Kidney epithelial cell (primary cell): Measurements from ENCODE around the gene PDE6A. TPM values are rescaled to one million over a fixed set of nuclear protein-coding genes. Genes with fewer than 3 reads are reported as not detected.

Experiments
- DNase-seq: peaks from one replicate; pipeline ENCODE4 v3.0.0-alpha.2; 2010; ENCODE audit warnings: low read depth
- H3K27me3 ChIP-seq: 2 replicates; pipeline ENCODE4 v1.6.0; 2011; ENCODE audit warnings: low read length; ENCODE audit not compliant: control insufficient read depth, insufficient read depth
- H3K36me3 ChIP-seq: 2 replicates; pipeline ENCODE4 v1.5.1; 2011; ENCODE audit warnings: low read length; ENCODE audit not compliant: control insufficient read depth, insufficient read depth
- H3K4me3 ChIP-seq: 2 replicates; pipeline ENCODE4 v1.5.1; 2011; ENCODE audit warnings: low read depth, mild to moderate bottlenecking, control low read depth, low read length
- total RNA-seq: library from RNA; depleted of rRNA; stranded (reverse); fragments of >200 nt; gene quantifications from 2 replicates; pipeline ENCODE4 v1.2.3, GENCODE V29; 2015
- TF ChIP-seq, protein P1 (sequence below): IDR thresholded peaks from 2 replicates; pipeline ENCODE4 v1.5.1; 2011; ENCODE audit warnings: mild to moderate bottlenecking, moderate library complexity, low read length, control low read depth, inconsistent platforms; ENCODE audit not compliant: insufficient read depth, poor library complexity, severe bottlenecking

The PDE6A gene
- total RNA-seq, 1 donor from 2014 or later = not detected

DNA sequence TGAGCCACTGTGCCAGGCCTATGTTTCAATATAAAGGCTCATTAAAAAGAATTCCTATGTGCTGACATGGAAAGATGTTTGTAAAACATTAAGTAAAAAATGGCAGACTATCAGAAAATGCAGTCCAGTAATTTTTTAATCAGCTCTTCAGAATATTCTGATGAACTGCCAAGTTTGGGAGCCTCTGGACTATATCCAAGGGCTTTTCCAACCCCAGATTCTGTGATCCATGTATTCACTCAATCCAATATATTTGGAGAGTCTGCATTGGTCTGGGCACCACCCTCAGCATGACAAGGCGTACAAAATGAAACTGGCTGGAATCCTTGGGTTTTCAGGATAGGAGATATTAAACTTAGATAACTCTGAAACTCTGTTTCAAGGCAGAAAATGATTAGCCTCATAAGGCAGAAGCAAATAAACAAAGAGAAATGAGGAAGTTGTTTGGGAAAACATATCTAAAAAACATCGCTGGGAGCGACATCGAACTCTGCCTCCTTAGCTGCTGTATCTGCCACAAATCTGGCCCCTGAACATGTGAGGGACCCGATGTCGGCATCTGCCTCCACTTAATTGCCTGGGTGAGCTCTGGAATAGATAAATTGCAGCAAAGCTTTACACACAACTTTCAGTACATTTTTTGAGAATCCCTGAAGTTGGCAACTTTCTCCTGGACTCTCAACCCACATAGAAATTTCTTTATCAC is 14.4 kb downstream of the PDE6A start:
- Histone ChIP-seq H3K27me3 (no peaks in the 10 kb centered on the region), H3K4me3 (no peak overlapping the region), H3K36me3 (no peaks in the 10 kb centered on the region)
- no peak for DNase-seq
- TF ChIP-seq, protein P1, sequence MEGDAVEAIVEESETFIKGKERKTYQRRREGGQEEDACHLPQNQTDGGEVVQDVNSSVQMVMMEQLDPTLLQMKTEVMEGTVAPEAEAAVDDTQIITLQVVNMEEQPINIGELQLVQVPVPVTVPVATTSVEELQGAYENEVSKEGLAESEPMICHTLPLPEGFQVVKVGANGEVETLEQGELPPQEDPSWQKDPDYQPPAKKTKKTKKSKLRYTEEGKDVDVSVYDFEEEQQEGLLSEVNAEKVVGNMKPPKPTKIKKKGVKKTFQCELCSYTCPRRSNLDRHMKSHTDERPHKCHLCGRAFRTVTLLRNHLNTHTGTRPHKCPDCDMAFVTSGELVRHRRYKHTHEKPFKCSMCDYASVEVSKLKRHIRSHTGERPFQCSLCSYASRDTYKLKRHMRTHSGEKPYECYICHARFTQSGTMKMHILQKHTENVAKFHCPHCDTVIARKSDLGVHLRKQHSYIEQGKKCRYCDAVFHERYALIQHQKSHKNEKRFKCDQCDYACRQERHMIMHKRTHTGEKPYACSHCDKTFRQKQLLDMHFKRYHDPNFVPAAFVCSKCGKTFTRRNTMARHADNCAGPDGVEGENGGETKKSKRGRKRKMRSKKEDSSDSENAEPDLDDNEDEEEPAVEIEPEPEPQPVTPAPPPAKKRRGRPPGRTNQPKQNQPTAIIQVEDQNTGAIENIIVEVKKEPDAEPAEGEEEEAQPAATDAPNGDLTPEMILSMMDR = no peak

DNA sequence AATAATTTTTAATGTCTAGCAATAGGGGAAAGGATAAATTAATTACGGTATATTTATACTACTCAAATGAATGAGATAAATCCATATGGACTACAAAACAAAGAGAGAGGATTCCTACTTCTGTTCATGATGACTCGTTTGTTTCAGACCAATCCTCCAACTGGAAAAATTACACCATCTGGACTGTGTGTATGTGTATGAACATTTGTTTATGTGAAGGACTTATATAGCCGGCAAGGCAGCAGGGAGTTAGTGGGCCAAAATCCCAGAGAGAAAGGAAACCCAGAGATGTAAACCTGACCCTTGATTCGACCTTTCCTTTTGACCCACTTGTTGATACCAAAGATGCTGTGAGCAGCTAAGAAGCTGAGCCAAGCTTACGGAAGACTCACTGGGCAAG is 20.1 kb downstream of the PDE6A start:
- no peak overlapping the region for H3K4me3 ChIP-seq
- TF ChIP-seq, protein P1 = no peak
- no peaks in the 10 kb centered on the region for H3K36me3 ChIP-seq
- no peaks in the 10 kb centered on the region for H3K27me3 ChIP-seq
- no peak for DNase-seq

DNA sequence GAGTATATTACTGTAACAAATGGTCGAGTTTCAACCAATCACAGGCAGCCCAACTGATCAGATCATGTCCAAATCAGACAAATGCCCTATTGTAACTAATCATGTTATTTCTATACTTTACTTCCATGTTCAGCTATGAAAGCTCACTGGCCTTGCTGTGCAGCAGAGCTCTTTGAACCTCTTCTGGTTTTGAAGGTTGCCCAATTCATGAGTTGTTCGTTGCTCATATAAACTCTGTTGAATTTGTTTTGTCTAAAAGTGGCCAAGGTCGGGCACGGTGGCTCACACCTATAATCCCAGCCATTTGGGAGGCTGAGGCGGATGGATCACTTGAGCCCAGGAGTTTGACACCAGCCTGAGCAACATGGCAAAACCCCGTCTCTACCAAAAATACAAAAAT is 21.6 kb downstream of the PDE6A start:
- Histone ChIP-seq H3K36me3 (no peaks in the 10 kb centered on the region), H3K4me3 (no peak overlapping the region), H3K27me3 (no peaks in the 10 kb centered on the region)
- TF ChIP-seq, protein P1 = no peak
- no peak for DNase-seq

DNA sequence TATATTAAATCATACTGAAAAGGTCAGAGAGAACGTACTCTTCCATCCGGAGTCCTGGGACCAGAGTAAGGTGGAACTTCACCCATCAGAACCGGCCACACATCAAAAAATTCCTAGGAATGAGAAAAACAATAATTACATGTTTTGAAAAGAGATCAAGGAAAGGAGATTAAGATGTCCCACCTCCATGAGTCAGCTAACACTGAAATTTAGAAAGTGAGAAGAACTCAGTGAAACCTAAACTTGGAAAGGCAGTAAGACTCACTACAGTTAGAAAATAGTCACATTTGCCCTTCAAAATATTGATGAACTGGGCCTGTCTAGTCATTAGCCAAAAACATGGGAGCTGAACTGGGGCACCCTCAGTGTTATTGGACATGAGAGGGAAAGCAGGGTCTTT is 23.0 kb downstream of the PDE6A start:
- Histone ChIP-seq H3K36me3 (no peaks in the 10 kb centered on the region), H3K4me3 (no peak overlapping the region), H3K27me3 (no peaks in the 10 kb centered on the region)
- DNase-seq = no peak
- TF ChIP-seq, protein P1 = no peak

DNA sequence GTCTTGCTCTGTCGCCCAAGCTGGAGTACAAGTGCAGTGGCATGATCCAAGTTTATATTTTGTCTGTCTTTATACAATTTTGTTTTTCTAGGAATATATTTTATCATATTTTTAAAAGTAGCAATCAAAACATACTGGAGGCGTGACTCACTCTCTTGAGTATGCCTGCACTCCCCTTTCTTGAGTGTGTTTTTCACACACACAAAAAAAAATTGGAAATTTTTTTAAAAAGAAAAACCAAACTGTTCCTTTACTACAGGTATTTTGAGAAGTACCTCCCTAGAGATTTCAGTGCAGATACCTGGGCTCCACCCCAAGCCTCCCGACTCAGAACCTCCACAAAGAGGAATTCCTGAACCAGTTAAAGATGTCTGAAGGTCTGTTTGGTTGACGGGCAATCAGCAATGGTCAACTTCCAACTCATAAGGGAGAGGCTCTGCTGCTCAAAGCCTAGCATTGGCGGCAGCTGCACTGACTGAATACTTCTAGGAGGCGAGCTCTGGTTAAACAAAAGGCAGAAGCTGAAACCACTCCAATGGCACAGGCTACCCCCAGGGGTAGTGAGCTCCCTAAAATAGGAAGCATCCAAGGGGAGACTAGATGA is 27.4 kb downstream of the PDE6A start:
- TF ChIP-seq, protein P1 = no peak
- no peaks in the 10 kb centered on the region for H3K36me3 ChIP-seq
- H3K27me3 ChIP-seq = no peaks in the 10 kb centered on the region
- no peak overlapping the region for H3K4me3 ChIP-seq
- no peak for DNase-seq
